Adrenal gland (tissue), 12 donors: Measurements from ENCODE around the gene MYMK. TPM values are rescaled to one million over a fixed set of nuclear protein-coding genes. Genes with fewer than 3 reads are reported as not detected.

Experiments
- DNase-seq, 7 donors: peaks; one replicate each; pipeline ENCODE4 v3.0.0-alpha.2; 2019 to 2020
- H3K27ac ChIP-seq, 5 donors: fragments of 200-600 bp; sonication (generic) in 4 of 5; 1 replicate in 3 of 5; 2 replicates in 2 of 5; pipeline versions ENCODE4 v1.5.1 to v1.8.0; 2016 to 2020; ENCODE audit warnings: mild to moderate bottlenecking in 1 of 5
- H3K27me3 ChIP-seq: fragments of 200-600 bp; 2 replicates; pipeline ENCODE4 v1.8.0; 2021
- H3K36me3 ChIP-seq, 2 donors: fragments of 200-600 bp; replicated peaks in 1 of 2; 1 replicate in 1 of 2; 2 replicates in 1 of 2; pipeline versions ENCODE4 v1.5.1 to v1.8.0; 2018 to 2022
- H3K4me1 ChIP-seq, 2 donors: fragments of 200-600 bp; replicated peaks in 1 of 2; 1 replicate in 1 of 2; 2 replicates in 1 of 2; pipeline versions ENCODE4 v1.5.1 to v1.8.0; 2018 to 2021
- H3K4me3 ChIP-seq, 4 donors: fragments of 200-600 bp; sonication (generic) in 3 of 4; one replicate each; pipeline ENCODE4 v1.5.1; 2016 to 2018
- H3K9me3 ChIP-seq, 3 donors: fragments of 200-600 bp; sonication (generic) in 1 of 3; replicated peaks in 1 of 3; 1 replicate in 2 of 3; 2 replicates in 1 of 3; pipeline versions ENCODE4 v1.5.1 to v1.8.0; 2016 to 2021
- POLR2A ChIP-seq, 2 donors: fragments of 450-650 bp; IDR thresholded peaks; one replicate each; pipeline ENCODE4 v1.6.1; 2017; ENCODE audit warnings: antibody characterized with exemption in 2 of 2, mild to moderate bottlenecking in 2 of 2, moderate library complexity in 1 of 2
- WGBS, 4 donors: extraction: QIAGEN DNeasy Blood & Tissue Kit in 2 of 4; methylation state at CpG; one replicate each; pipeline versions ENCODE4 v1.1.5 to v1.1.7; 2013 to 2017; 5-methylcytosine and 5-hydroxymethylcytosine counted together
- intact Hi-C, 2 donors: fragments of 100-400 bp; cut with DNase I; formaldehyde crosslinking; loops; one replicate each; pipeline versions ENCODE4 v1.14.1 to v1.15.0; 2022 to 2023
- polyA plus RNA-seq, 3 donors: library from polyadenylated mRNA; stranded (reverse); fragments of 200-250 nt in 2 of 3; fragments of 350-450 nt in 1 of 3; fragmentation: Illumina TruSeq in 1 of 3; extraction: RNeasy Lipid Tissue Mini Kit (QIAGEN cat#74804) in 1 of 3; gene quantifications; one replicate each; pipeline ENCODE4 v1.2.3, GENCODE V29; 2013 to 2014
- total RNA-seq, 9 donors: library from RNA; depleted of rRNA in 4 of 9; stranded (reverse); fragments of >200 nt in 4 of 9; fragments of 120-200 nt in 1 of 9; fragmentation: NEBNext Ultra II Directional in 1 of 9; extraction: Animal tissue kit (Norgen Biotek cat#: 25700) in 1 of 9; gene quantifications; one replicate each; pipeline versions ENCODE4 v1.1.0 to v1.2.4, GENCODE V29; 2013 to 2023
- TF ChIP-seq, protein P1 (sequence below), 6 experiments: fragments of 450-650 bp in 4 of 6; fragments of 200-600 bp in 2 of 6; sonication (generic) in 1 of 6; IDR thresholded peaks; 1 replicate in 5 of 6; 2 replicates in 1 of 6; pipeline versions ENCODE4 v1.5.1 to v1.8.0; 2016 to 2021; ENCODE audit warnings: antibody characterized with exemption in 6 of 6, mild to moderate bottlenecking in 2 of 6, moderate library complexity in 1 of 6
- donor health status: healthy with polysubstance abuse.
- donor health status: Bipolar disorder and iron deficiency.
- donor health status: DM: yes; HTN: yes; CAD: no.
- donor health status: DM: no; HTN: no; CAD: no.
- donor health status: DM: no; HTN: no; CAD: no.
- donor health status: DM: yes; HTN: yes; CAD: no.

The MYMK gene
- total and polyA plus RNA-seq, 12 donors = not detected

DNA sequence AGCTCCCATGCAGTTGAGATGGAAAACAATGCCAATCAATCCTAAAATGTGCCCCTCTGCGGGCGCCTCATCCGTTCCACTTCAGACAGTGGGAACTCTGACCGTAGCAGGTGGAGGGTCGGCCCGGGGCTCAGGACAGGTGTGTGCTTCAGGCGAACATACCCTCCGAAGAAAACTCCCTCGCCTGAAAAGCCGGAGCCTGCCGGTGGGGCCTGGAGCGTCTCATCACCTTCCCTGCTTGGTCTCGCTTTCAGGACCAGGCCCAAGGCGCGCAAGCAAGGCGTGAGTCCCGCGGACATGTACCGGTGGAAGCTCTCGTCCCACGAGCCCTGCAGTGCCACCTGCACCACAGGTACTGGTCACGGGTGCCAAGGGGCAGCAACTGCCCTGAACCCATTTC lies 36.2 kb upstream of the MYMK start:
- DNase-seq = no peak
- TF ChIP-seq, protein P1, sequence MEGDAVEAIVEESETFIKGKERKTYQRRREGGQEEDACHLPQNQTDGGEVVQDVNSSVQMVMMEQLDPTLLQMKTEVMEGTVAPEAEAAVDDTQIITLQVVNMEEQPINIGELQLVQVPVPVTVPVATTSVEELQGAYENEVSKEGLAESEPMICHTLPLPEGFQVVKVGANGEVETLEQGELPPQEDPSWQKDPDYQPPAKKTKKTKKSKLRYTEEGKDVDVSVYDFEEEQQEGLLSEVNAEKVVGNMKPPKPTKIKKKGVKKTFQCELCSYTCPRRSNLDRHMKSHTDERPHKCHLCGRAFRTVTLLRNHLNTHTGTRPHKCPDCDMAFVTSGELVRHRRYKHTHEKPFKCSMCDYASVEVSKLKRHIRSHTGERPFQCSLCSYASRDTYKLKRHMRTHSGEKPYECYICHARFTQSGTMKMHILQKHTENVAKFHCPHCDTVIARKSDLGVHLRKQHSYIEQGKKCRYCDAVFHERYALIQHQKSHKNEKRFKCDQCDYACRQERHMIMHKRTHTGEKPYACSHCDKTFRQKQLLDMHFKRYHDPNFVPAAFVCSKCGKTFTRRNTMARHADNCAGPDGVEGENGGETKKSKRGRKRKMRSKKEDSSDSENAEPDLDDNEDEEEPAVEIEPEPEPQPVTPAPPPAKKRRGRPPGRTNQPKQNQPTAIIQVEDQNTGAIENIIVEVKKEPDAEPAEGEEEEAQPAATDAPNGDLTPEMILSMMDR (IDR thresholded peaks at IDR 0.05) = no peak
- TF ChIP-seq POLR2A (IDR thresholded peaks at IDR 0.05) = no peak
- Histone ChIP-seq H3K27me3 (no peaks in the 10 kb centered on the region), H3K4me1 (peaks cover 13 to 26% of the 10 kb centered on the region in 2 donors), H3K4me3 (no peak overlapping the region), H3K27ac (no peak overlapping the region), H3K9me3 (no peaks in the 10 kb centered on the region), H3K36me3 (peaks cover 0 to 9% of the 10 kb centered on the region in 2 donors)
- WGBS, 4 donors = 83 to 90% (median 89%) methylated on average over 6 to 22 of the region's 22 CpGs
- intact Hi-C loops = no loop called here

DNA sequence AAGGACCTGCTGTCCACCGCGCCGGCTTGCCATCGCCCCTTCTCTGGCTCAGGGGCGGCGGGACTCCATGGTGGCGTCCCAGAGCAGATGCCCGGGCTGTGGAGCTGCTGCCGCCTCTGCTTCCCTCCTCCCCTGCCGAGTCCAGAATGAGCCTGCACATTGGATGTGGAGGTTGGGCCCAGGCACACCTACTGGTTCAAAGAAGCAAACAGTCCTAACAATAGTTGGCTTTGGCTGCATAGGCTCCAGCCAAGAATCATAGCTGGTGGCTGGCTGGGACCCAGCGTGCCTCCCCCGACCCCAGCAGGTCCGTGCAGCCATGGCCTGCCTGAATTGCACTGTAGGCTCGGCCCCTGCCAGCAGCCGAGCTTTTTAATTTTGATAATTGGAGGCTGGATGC lies 35.6 kb upstream of the MYMK start:
- 68 to 84% (median 80%) methylated on average over 9 to 15 of the region's 15 CpGs for WGBS, 4 donors
- DNase-seq = no peak
- intact Hi-C loops = no loop called here
- no peak for TF ChIP-seq POLR2A (IDR thresholded peaks at IDR 0.05)
- TF ChIP-seq, protein P1 (IDR thresholded peaks at IDR 0.05) = no peak
- H3K4me1 ChIP-seq = peaks cover 13 to 26% of the 10 kb centered on the region in 2 donors
- no peaks in the 10 kb centered on the region for H3K9me3 ChIP-seq
- no peaks in the 10 kb centered on the region for H3K27me3 ChIP-seq
- H3K36me3 ChIP-seq = peaks cover 0 to 14% of the 10 kb centered on the region in 2 donors
- no peak overlapping the region for H3K4me3 ChIP-seq
- peak overlapping the region in 1 of 5 donors; percentile 58 for H3K27ac ChIP-seq

DNA sequence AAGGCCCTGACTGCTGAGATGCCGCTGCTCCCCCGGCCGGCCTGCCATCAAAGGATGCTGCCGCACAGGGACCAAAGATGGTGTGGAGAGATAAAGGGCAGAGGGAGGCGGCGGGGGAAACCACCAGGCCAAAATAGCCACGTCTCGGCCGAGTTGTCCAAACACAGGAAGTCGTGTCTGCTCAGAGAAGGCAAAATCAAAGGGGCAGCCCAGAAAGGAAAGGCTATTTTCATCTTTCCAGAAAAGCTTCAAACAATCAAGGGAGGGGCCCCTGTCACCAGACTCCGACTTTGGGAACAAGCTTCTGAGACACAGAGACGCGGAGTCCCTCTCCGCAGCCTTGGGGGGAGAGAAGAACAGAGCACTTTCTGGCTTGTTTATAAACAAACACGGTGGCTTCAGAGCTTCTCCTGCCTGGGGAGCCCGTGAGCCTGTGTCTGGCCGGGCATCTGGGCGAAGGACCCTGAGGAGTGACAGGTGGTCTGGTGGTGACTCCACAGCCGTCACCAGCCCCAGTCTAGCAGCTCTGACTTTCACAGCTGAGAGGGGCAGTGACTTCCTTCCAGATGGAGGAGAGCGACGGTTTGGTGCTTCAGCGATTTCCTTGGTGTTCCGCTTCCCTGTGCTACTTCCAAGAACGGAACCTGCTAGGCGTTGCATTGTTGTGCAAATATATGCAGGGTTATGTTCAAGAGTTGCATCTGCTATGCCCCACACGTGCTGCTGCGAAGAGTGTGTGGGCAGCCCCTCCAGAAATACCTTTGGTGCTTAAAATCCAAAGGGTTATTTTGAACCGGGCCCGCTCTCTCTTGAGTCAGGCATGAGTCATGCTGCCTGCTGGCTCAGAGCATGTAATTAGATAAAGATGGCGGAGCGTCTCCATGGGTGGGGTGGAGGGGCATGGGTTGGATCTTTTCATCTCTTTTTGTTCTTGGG lies 33.7 kb upstream of the MYMK start:
- peak in 4 of 7 donors; percentile 39 to 65 (median 50) for DNase-seq
- peaks cover 0 to 22% of the 10 kb centered on the region in 2 donors for H3K36me3 ChIP-seq
- no peak overlapping the region for H3K4me3 ChIP-seq
- peaks cover 13 to 26% of the 10 kb centered on the region in 2 donors for H3K4me1 ChIP-seq
- no peak for TF ChIP-seq POLR2A (IDR thresholded peaks at IDR 0.05)
- TF ChIP-seq, protein P1 (IDR thresholded peaks at IDR 0.05) = no peak
- intact Hi-C loops = no loop called here
- peak overlapping the region in 2 of 5 donors; percentile 47 to 79 for H3K27ac ChIP-seq
- H3K9me3 ChIP-seq = no peaks in the 10 kb centered on the region
- H3K27me3 ChIP-seq = no peaks in the 10 kb centered on the region
- WGBS, 4 donors = 26 to 47% (median 35%) methylated on average over 21 to 31 of the region's 31 CpGs

DNA sequence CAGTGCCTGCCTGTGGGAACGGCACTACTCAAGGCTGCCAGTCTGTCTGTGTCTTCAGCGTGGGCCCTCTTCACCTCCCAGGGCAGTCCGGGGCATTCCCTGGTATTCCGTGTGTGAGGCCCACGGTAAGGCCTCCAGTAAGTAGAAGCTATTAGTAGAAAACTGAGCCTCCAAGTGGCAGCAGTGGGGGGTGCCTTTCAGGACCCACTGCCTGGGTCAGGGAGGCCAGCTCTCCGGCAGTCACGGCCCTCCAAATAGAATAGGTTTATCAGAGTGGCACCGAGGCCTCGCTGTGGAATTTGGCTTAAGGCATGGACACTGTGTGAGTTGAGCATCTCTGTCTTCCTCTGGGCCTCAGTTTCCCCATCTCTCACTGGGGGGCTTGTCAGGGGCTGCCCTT lies 32.8 kb upstream of the MYMK start:
- peaks cover 0 to 28% of the 10 kb centered on the region in 2 donors for H3K36me3 ChIP-seq
- H3K27ac ChIP-seq = peak overlapping the region in 2 of 5 donors; percentile 47 to 64
- no peak for DNase-seq
- peaks cover 13 to 21% of the 10 kb centered on the region in 2 donors for H3K4me1 ChIP-seq
- no peaks in the 10 kb centered on the region for H3K27me3 ChIP-seq
- WGBS, 4 donors = 82 to 94% (median 86%) methylated on average over 5 to 9 of the region's 9 CpGs
- TF ChIP-seq, protein P1 (IDR thresholded peaks at IDR 0.05) = no peak
- TF ChIP-seq POLR2A (IDR thresholded peaks at IDR 0.05) = no peak
- intact Hi-C loops = no loop called here
- H3K9me3 ChIP-seq = no peaks in the 10 kb centered on the region
- no peak overlapping the region for H3K4me3 ChIP-seq
